RWPE1 (cell line): Measurements from ENCODE around the gene SCTR.

Experiments
- CTCF ChIA-PET: fragments of 350-600 bp; sonication (Branson Sonifier 250); formaldehyde crosslinking; extraction: SDS; loops from one replicate; lab custom pipeline; 2021; lab: Yijun Ruan, JAX
- POLR2A ChIA-PET: fragments of 400-600 bp; formaldehyde crosslinking; extraction: SDS; loops from one replicate; lab custom pipeline; 2020; ENCODE audit warnings: antibody characterized with exemption; ENCODE audit not compliant: low non-redundant PET; lab: Yijun Ruan, JAX
- DNase-seq: peaks from one replicate; pipeline ENCODE4 v3.0.0; 2012; ENCODE audit warnings: low spot score
- H3K27ac ChIP-seq: fragments of 450-650 bp; 2 replicates; pipeline ENCODE4 v1.5.1; 2017
- TF ChIP-seq, protein P1 (sequence below): fragments of 450-650 bp; conservative IDR thresholded peaks from 2 replicates; pipeline ENCODE4 v1.5.1; 2017; ENCODE audit warnings: low read depth, mild to moderate bottlenecking

The SCTR gene

DNA sequence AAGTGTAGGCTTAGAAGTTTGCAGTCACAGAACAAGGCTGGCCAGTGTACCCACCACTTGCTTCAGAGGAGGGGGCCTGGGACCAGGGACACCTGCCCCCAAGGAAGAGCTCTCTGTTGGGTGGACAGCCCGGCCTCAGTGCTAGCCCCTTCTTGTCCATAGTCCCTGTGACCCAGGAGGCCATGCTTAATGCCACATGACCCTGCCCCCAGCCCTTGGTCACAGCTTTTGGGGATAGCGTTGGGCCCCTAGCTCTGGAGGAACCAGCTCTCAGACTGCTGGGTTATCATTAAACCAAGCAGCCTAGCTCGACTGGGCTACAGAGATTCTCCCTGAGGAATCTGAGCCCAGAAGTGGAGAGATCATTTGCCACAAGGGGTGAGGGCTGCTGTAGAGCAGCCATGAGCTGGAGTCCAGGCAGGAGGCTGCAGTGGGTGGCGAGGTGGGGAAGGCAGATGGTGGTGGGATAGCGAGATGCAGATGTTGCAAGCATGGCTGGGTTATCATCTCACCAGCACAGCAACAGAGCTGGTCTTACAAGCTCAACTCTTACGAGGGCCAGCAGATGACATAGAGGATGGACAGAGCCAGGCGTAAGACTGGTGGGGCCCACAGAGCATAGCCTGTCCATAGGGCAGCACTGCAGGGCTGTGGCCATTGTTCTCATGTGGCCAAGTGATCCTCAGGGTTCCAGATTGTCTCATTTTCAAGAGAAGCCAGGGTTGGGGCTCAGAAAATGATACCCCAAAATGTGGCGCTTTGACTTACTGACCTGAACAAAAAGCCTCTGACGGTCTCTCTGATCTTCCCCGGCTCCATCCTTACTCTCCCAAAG, 99.8 kb downstream of the SCTR start:
- ChIA-PET CTCF (interaction anchor here (1.1 kb wide), 1 partner anchor 16 kb away, joined by 3 read pairs; no protein-coding TSS in a partner anchor), POLR2A (no interaction called here)
- DNase-seq: no peak

GRCh38 chr2:119423811-119424210, 100.5 kb downstream of the SCTR start:
- TF ChIP-seq, protein P1, sequence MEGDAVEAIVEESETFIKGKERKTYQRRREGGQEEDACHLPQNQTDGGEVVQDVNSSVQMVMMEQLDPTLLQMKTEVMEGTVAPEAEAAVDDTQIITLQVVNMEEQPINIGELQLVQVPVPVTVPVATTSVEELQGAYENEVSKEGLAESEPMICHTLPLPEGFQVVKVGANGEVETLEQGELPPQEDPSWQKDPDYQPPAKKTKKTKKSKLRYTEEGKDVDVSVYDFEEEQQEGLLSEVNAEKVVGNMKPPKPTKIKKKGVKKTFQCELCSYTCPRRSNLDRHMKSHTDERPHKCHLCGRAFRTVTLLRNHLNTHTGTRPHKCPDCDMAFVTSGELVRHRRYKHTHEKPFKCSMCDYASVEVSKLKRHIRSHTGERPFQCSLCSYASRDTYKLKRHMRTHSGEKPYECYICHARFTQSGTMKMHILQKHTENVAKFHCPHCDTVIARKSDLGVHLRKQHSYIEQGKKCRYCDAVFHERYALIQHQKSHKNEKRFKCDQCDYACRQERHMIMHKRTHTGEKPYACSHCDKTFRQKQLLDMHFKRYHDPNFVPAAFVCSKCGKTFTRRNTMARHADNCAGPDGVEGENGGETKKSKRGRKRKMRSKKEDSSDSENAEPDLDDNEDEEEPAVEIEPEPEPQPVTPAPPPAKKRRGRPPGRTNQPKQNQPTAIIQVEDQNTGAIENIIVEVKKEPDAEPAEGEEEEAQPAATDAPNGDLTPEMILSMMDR: no peak
- POLR2A ChIA-PET: no interaction called here
- CTCF ChIA-PET: interaction anchor here (1.1 kb wide), 1 partner anchor 15 kb away, joined by 3 read pairs; no protein-coding TSS in a partner anchor
- no peak for DNase-seq
- no peak overlapping the region for H3K27ac ChIP-seq

More for the DNA sequence above, 99.8 kb downstream of the SCTR start:
- no peak overlapping the region for H3K27ac ChIP-seq
- TF ChIP-seq, protein P1: no peak

DNA sequence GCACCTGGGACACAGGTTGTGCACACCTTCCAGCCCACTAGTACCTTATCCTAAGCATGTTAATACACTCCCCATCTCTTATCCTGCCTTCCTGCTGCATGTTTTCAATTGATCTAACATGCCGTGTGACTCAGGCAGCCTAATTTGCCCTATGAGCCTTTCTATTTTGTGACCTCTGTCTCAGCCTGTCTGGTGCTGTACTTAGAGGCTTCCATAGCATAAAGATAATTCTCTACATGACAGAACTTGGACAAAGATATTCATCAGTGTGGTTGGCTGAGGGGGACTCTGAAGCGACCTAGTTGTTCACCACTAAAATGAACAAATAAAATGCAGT, 101.2 kb downstream of the SCTR start:
- no peak for DNase-seq
- TF ChIP-seq, protein P1: no peak
- ChIA-PET POLR2A (no interaction called here), CTCF (no interaction called here)
- H3K27ac ChIP-seq: no peak overlapping the region

DNA sequence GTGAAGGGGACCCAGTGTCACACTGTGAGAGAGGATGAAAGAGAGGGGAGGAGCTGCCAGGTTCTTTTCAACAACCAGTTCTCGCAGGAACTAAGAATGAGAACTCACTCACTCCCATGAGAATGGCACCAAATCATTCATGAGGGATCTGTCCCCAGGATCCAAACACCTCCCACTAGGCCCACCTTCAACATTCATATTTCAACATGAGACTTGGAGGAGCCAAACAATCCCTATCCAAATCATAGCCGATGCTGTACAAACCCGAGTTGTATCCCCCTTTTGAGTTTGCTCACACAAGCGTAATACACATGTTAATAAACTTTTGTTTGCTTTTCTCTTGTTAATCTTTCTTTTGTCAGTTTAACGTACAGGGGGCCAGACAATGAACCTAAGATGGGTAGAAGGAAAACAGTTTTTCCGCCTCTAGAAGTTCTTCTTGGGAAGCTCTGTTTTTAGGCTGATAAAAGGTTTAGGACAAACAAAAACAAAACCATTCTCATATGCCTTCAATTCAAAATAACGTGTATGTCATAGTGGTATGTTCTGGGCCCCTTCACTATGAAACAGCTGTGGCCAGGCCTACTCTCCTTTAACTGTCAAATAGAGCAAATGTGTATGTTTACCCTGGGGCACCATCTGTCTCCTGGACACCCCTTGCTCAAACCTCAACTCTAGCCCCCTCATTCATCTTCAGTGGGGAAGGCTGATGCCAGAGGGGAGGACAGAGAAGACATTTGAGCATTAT, 101.7 kb downstream of the SCTR start:
- DNase-seq: no peak
- ChIA-PET POLR2A (no interaction called here), CTCF (no interaction called here)
- no peak overlapping the region for H3K27ac ChIP-seq
- TF ChIP-seq, protein P1: no peak

DNA sequence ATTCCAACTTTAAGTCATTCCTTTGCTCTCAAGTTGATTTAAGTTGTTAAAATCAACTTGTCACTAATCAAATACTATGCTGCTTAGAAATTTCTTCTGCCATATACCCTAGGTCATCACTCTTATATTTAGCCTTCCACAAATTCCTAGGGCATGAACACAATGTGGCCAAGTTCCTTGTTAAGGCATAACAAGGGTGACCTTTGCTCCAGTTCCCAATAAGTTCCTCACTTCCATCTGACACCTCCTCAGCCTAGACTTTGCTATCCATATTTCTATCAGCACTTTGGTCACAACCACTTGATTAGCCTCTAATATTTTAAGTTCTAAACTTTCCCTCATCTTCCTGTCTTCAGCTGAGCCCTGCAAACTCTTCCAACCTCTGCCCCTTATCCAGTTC, 102.5 kb downstream of the SCTR start:
- TF ChIP-seq, protein P1: no peak
- ChIA-PET CTCF (no interaction called here), POLR2A (no interaction called here)
- no peak overlapping the region for H3K27ac ChIP-seq
- DNase-seq: no peak

DNA sequence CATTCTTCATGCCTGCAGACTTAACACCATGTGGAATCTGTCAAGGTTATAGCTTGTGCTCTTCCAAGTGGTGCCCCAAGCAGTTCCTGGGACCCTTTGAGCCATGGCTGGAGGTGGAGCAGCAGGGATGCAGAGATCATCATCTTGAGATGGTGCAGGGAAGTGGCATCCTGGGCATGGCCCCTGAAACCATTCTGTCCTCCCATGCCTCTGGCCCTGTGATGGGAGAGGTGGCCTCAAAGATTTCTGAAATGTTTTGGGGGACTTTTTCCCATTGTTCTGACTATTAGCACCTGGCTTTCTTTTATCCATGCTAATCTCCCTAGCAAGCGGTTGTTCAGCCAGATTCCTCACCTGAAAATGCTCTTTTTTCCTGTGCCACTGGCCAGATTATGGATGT, 103.0 kb downstream of the SCTR start:
- TF ChIP-seq, protein P1: no peak
- H3K27ac ChIP-seq: no peak overlapping the region
- no peak for DNase-seq
- POLR2A ChIA-PET: no interaction called here
- CTCF ChIA-PET: no interaction called here
